ENCODE results near the gene GNPAT.

GNPAT gene

DNA sequence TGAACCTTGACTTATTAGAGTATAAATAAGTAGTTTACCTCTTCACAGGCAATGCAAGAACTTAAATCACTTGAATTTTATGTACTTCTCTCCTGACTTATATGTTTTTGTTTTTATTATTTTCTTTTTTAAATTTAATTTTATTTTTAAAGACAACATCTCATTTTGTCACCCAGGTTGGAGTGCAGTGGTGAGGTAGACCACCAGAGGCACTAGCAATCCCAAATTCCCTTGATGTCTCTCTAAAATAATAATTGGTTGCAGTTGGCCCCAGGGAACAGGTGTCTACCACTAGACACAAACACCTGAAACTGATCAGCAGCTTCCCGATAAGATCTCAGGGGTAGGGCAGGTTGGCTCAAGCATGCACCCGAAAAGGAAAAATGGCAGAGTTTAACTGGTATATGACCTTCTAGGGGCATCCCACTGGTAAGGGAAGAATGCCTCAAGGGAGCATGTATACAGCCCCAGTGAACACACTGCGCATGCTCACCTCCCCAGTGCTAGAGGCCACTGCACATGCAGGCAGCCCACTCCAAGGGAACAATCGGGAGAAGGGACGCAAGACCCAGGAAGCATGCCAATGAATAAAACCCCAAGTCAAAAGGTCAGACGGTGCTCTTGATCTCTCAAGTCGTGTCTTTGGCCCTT, 82.0 kb downstream of the GNPAT start:
- DNase-seq, result peak; percentile 7

- DNase-seq, result no peak
These were observed 83.6 kb downstream of the GNPAT start for GRCh38 chr1:231324660-231325059.

- no peak for DNase-seq
These were observed 85.2 kb downstream of the GNPAT start for GRCh38 chr1:231326248-231326647.
